ENCODE measurements around the gene IQSEC1. TPM values are rescaled to one million over a fixed set of nuclear protein-coding genes. Genes with fewer than 3 reads are reported as not detected.

The IQSEC1 gene
- total and polyA plus RNA-seq, 9 of the 15 experiments (the other 6 are each of a cell fraction or from before 2014, with no cell fraction given), result 0.56 to 39.0 (median 6.8) TPM

DNA sequence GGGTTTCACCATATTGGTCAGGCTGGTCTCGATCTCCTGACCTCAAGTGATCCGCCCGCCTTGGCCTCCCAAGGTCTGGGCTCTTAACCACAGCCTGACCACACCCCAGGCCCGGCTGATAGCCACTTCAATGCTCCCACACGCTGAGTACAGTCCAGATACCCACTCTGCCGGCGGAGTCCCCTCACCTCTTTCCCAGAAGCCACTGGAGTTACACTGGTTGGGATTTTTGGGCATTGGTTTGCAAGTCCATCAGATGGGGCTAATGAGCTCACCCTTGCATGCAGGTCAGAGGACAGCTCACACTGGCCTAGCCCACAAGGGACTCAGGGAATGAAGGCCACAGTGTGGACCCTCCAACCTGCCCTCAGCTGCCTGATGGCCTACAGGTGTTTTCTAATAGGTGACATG lies 60.1 kb downstream of the IQSEC1 start (continued):
- TF ChIP-seq, protein P1, sequence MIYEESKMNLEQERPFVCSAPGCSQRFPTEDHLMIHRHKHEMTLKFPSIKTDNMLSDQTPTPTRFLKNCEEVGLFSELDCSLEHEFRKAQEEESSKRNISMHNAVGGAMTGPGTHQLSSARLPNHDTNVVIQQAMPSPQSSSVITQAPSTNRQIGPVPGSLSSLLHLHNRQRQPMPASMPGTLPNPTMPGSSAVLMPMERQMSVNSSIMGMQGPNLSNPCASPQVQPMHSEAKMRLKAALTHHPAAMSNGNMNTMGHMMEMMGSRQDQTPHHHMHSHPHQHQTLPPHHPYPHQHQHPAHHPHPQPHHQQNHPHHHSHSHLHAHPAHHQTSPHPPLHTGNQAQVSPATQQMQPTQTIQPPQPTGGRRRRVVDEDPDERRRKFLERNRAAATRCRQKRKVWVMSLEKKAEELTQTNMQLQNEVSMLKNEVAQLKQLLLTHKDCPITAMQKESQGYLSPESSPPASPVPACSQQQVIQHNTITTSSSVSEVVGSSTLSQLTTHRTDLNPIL (CRISPR knock-in tag; IDR thresholded peaks at IDR 0.05), result no peak
- TF ChIP-seq ARNT (IDR thresholded peaks at IDR 0.05), result no peak
- TF ChIP-seq, protein P2, sequence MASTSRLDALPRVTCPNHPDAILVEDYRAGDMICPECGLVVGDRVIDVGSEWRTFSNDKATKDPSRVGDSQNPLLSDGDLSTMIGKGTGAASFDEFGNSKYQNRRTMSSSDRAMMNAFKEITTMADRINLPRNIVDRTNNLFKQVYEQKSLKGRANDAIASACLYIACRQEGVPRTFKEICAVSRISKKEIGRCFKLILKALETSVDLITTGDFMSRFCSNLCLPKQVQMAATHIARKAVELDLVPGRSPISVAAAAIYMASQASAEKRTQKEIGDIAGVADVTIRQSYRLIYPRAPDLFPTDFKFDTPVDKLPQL (IDR thresholded peaks at IDR 0.05; ENCODE audit: extremely low read depth, insufficient read length), result no peak
- TF ChIP-seq, protein P3, sequence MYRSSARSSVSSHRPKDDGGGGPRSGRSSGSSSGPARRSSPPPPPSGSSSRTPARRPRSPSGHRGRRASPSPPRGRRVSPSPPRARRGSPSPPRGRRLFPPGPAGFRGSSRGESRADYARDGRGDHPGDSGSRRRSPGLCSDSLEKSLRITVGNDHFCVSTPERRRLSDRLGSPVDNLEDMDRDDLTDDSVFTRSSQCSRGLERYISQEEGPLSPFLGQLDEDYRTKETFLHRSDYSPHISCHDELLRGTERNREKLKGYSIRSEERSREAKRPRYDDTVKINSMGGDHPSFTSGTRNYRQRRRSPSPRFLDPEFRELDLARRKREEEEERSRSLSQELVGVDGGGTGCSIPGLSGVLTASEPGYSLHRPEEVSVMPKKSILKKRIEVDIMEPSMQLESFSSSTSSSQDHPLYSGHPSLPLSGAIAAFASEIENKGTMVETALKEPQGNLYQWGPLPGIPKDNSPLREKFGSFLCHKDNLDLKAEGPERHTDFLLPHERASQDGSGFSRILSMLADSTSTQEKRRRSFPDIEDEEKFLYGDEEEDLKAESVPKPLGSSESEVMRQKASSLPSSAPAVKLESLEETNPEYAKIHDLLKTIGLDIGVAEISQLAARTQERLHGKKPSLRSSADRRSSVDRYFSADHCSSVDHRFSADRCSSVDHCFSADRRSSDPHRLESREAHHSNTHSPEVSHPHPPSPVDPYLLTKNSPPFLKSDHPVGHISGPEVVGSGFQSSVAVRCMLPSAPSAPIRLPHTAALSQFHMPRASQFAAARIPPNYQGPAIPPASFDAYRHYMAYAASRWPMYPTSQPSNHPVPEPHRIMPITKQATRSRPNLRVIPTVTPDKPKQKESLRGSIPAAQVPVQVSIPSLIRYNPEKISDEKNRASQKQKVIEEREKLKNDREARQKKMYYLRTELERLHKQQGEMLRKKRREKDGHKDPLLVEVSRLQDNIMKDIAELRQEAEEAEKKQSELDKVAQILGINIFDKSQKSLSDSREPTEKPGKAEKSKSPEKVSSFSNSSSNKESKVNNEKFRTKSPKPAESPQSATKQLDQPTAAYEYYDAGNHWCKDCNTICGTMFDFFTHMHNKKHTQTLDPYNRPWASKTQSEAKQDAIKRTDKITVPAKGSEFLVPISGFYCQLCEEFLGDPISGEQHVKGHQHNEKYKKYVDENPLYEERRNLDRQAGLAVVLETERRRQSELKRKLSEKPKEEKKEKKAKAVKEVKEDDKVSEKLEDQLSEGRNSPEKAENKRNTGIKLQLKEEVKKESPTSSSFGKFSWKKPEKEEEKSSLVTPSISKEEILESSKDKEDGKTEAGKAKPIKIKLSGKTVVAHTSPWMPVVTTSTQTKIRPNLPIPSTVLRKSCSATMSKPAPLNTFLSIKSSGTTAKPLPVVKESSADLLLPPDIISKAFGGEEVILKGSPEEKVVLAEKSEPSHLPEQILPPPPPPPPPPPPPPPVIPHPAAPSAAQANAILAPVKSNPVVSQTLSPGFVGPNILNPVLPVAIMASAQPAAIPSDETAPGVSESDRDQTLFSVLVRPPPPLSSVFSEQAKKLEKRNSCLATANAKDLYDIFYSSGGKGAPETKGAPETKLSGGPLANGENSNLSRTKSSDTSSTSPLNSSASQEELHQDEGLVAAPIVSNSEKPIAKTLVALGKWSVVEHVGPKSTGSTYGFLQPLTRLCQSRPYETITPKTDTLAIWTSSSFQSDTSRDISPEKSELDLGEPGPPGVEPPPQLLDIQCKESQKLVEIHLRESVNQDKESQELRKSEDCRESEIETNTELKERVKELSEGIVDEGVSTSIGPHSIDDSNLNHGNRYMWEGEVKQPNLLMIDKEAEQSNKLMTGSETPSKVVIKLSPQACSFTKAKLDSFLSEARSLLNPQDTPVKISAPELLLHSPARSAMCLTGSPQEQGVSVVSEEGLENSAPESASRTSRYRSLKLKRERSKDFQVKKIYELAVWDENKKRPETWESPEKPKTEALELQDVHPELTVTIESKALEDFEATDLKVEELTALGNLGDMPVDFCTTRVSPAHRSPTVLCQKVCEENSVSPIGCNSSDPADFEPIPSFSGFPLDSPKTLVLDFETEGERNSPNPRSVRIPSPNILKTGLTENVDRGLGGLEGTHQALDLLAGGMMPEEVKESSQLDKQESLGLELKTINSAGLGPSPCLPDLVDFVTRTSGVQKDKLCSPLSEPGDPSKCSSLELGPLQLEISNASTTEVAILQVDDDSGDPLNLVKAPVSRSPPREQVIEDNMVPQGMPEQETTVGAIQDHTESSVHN (IDR thresholded peaks at IDR 0.05; ENCODE audit: borderline replicate concordance in 1 of 2, low read depth in 1 of 2), result no peak
- no peak for TF ChIP-seq ZBED1 (IDR thresholded peaks at IDR 0.05)
- no peak for TF ChIP-seq ZNF165 (CRISPR knock-in tag; IDR thresholded peaks at IDR 0.05; ENCODE audit: borderline replicate concordance)
- TF ChIP-seq, protein P4, sequence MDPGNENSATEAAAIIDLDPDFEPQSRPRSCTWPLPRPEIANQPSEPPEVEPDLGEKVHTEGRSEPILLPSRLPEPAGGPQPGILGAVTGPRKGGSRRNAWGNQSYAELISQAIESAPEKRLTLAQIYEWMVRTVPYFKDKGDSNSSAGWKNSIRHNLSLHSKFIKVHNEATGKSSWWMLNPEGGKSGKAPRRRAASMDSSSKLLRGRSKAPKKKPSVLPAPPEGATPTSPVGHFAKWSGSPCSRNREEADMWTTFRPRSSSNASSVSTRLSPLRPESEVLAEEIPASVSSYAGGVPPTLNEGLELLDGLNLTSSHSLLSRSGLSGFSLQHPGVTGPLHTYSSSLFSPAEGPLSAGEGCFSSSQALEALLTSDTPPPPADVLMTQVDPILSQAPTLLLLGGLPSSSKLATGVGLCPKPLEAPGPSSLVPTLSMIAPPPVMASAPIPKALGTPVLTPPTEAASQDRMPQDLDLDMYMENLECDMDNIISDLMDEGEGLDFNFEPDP (CRISPR knock-in tag; IDR thresholded peaks at IDR 0.05), result no peak
- TF ChIP-seq, protein P5, sequence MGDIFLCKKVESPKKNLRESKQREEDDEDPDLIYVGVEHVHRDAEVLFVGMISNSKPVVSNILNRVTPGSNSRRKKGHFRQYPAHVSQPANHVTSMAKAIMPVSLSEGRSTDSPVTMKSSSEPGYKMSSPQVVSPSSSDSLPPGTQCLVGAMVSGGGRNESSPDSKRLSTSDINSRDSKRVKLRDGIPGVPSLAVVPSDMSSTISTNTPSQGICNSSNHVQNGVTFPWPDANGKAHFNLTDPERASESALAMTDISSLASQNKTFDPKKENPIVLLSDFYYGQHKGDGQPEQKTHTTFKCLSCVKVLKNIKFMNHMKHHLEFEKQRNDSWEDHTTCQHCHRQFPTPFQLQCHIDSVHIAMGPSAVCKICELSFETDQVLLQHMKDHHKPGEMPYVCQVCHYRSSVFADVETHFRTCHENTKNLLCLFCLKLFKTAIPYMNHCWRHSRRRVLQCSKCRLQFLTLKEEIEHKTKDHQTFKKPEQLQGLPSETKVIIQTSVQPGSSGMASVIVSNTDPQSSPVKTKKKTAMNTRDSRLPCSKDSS (IDR thresholded peaks at IDR 0.05; ENCODE audit: low read depth, partially characterized antibody), result no peak
- no peak for TF ChIP-seq RBFOX2 (IDR thresholded peaks at IDR 0.05; ENCODE audit: low read depth, low read length)
- no peak for TF ChIP-seq ZNF79 (CRISPR knock-in tag; IDR thresholded peaks at IDR 0.05; ENCODE audit: low read depth)
- TF ChIP-seq GABPB1 (CRISPR knock-in tag; IDR thresholded peaks at IDR 0.05), result no peak
- TF ChIP-seq SLC30A9 (CRISPR knock-in tag; IDR thresholded peaks at IDR 0.05), result no peak
- no peak for TF ChIP-seq ZNF695 (CRISPR knock-in tag; IDR thresholded peaks at IDR 0.05)
- TF ChIP-seq, protein P6, sequence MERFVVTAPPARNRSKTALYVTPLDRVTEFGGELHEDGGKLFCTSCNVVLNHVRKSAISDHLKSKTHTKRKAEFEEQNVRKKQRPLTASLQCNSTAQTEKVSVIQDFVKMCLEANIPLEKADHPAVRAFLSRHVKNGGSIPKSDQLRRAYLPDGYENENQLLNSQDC (CRISPR knock-in tag; IDR thresholded peaks at IDR 0.05), result no peak
- no peak for TF ChIP-seq ZC3H8 (IDR thresholded peaks at IDR 0.05)
